DND-41 (cell line): ENCODE data around the gene PGBD1.

Experiments
- ATAC-seq: fragments of 200-7000 bp; cut with Tn5 transposase; 3 replicates; pipeline ENCODE4 v1.9.1; 2021; ENCODE audit warnings: low read depth; ENCODE audit not compliant: insufficient read depth
- DNase-seq: peaks from one replicate; pipeline ENCODE4 v3.0.0-alpha.2; 2020
- H2AFZ ChIP-seq: 2 replicates; pipeline ENCODE4 v1.6.0; 2012; ENCODE audit warnings: low read depth, low read length
- H3K27ac ChIP-seq: 2 replicates; pipeline ENCODE4 v1.5.1; 2012; ENCODE audit warnings: low read length, inconsistent platforms
- H3K27me3 ChIP-seq: fragments of 200-600 bp; sonication (generic); 2 replicates; pipeline ENCODE4 v1.6.0; 2012; ENCODE audit warnings: low read length, mild to moderate bottlenecking, inconsistent platforms; ENCODE audit not compliant: insufficient read depth, poor library complexity
- H3K36me3 ChIP-seq: 2 replicates; pipeline ENCODE4 v1.5.1; 2012; ENCODE audit warnings: low read length, inconsistent platforms; ENCODE audit not compliant: insufficient read depth
- H3K4me1 ChIP-seq: 2 replicates; pipeline ENCODE4 v1.5.1; 2012; ENCODE audit warnings: mild to moderate bottlenecking, low read length; ENCODE audit not compliant: insufficient read depth
- H3K4me2 ChIP-seq: 2 replicates; pipeline ENCODE4 v1.6.0; 2012; ENCODE audit warnings: mild to moderate bottlenecking, moderate library complexity, low read length, inconsistent platforms; ENCODE audit not compliant: insufficient read depth
- H3K4me3 ChIP-seq, 2 experiments: fragments of 200-600 bp in 1 of 2; shearing (Covaris generic) in 1 of 2; 2 replicates each; pipeline ENCODE4 v1.5.1; 2012 to 2016; ENCODE audit warnings: inconsistent platforms in 2 of 2, low read length in 2 of 2, mild to moderate bottlenecking in 2 of 2, low read depth in 1 of 2, moderate library complexity in 1 of 2
- H3K79me2 ChIP-seq: 2 replicates; pipeline ENCODE4 v1.6.0; 2012; ENCODE audit warnings: low read length, inconsistent platforms; ENCODE audit not compliant: insufficient read depth
- H3K9ac ChIP-seq: 2 replicates; pipeline ENCODE4 v1.6.0; 2012; ENCODE audit warnings: low read depth, mild to moderate bottlenecking, inconsistent platforms, low read length, moderate library complexity
- H3K9me3 ChIP-seq: 2 replicates; pipeline ENCODE4 v1.5.1; 2012; ENCODE audit warnings: low read length, moderate library complexity, mild to moderate bottlenecking, inconsistent platforms; ENCODE audit not compliant: insufficient read depth, severe bottlenecking
- H4K20me1 ChIP-seq: 2 replicates; pipeline ENCODE4 v1.6.0; 2012; ENCODE audit warnings: low read length; ENCODE audit not compliant: insufficient read depth
- EZH2 ChIP-seq: IDR thresholded peaks from 3 replicates; pipeline ENCODE4 v1.6.1; 2012; ENCODE audit warnings: borderline replicate concordance, low read depth, mild to moderate bottlenecking, moderate library complexity, low read length, inconsistent platforms; ENCODE audit not compliant: severe bottlenecking
- TF ChIP-seq, protein P1 (sequence below): IDR thresholded peaks from 2 replicates; pipeline ENCODE4 v1.5.1; 2012; ENCODE audit warnings: borderline replicate concordance, low read length, moderate library complexity, mild to moderate bottlenecking; ENCODE audit not compliant: poor library complexity, severe bottlenecking; ENCODE audit errors: extremely low read depth

Gene PGBD1

DNA sequence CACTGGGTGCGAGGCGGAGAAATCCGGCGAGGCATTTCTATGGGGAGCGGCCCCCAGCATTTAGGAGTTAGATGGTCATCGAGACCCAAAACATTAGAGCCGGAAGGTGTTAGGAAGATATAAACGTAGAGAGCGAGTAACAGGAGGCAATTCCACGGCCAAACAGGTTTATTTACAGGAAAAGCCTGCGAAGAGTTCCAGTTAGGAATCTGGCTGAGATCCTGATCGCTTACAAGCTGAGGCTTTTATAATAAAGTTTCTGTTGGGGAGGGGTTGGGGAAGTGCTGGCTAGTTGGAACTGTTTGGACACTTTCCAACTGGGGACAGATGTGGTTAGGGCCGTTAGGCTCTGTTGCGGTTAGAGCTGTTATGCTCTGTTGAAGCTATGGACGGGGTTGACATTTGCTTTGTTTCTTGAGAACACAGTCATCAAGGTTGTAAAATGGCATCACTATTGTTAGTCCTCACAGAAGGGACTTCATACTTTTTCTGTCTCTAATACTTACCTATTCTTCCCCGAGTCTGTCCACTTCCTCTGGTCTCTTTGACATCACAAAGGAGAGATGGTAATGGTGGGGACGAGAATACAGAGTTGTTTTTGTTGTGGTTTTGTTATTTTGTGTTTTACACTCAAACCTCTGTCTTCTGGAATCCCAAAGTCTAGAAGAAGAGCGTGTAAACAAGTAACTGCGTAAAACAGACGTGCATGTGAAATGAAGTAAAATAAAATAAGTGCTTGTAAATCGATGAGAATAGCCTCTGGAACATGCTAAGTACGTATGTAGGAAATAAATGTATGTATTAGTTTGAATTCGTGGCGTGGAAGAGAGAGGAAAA, 55.1 kb downstream of the PGBD1 start:
- Histone ChIP-seq H2AFZ (peak overlapping the region; percentile 89), H3K4me1 (peaks cover 42% of the 10 kb centered on the region), H4K20me1 (no peaks in the 10 kb centered on the region), H3K27ac (peak overlapping the region; percentile 90), H3K9ac (peak overlapping the region; percentile 88), H3K27me3 (no peaks in the 10 kb centered on the region), H3K4me3 (peak overlapping the region; percentile 59 to 79), H3K9me3 (peaks cover 7% of the 10 kb centered on the region), H3K36me3 (no peaks in the 10 kb centered on the region), H3K4me2 (peak overlapping the region; percentile 68), H3K79me2 (no peaks in the 10 kb centered on the region)
- ATAC-seq (peak; percentile 47), DNase-seq (peak; percentile 61)
- TF ChIP-seq, protein P1, sequence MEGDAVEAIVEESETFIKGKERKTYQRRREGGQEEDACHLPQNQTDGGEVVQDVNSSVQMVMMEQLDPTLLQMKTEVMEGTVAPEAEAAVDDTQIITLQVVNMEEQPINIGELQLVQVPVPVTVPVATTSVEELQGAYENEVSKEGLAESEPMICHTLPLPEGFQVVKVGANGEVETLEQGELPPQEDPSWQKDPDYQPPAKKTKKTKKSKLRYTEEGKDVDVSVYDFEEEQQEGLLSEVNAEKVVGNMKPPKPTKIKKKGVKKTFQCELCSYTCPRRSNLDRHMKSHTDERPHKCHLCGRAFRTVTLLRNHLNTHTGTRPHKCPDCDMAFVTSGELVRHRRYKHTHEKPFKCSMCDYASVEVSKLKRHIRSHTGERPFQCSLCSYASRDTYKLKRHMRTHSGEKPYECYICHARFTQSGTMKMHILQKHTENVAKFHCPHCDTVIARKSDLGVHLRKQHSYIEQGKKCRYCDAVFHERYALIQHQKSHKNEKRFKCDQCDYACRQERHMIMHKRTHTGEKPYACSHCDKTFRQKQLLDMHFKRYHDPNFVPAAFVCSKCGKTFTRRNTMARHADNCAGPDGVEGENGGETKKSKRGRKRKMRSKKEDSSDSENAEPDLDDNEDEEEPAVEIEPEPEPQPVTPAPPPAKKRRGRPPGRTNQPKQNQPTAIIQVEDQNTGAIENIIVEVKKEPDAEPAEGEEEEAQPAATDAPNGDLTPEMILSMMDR = no peak
- TF ChIP-seq EZH2 = no peak

DNA sequence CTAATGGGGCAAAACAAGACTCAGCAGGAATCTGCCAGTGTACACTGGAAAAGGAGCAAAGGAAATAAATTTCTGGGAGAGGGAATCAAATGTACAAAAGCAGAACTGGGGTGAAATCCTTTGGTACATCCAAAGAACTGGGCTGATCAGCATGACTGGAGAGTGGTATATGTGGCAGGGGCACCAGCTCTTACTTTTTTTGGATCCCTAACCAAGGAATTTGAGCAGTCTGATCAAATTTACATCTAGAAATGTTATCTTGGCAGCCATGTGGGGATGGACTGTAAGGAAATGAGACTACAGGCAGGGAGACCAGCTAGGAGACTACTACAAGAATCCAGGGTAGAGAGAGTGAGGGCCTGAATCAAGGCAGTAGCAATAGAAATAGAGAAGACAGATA, 55.7 kb downstream of the PGBD1 start:
- Histone ChIP-seq H4K20me1 (no peaks in the 10 kb centered on the region), H3K4me1 (peaks cover 42% of the 10 kb centered on the region), H3K9ac (peak overlapping the region; percentile 88), H3K27me3 (no peaks in the 10 kb centered on the region), H3K79me2 (no peaks in the 10 kb centered on the region), H2AFZ (peak overlapping the region; percentile 89; the same call in 1 of the 2 replicates), H3K36me3 (no peaks in the 10 kb centered on the region), H3K27ac (peak overlapping the region; percentile 90), H3K4me3 (peak overlapping the region in 1 of 2 experiments; percentile 79; a peak in 2 of 4 replicates), H3K9me3 (peaks cover 7% of the 10 kb centered on the region), H3K4me2 (peak overlapping the region; percentile 68)
- ATAC-seq (no peak), DNase-seq (no peak)
- TF ChIP-seq, protein P1 = no peak

DNA sequence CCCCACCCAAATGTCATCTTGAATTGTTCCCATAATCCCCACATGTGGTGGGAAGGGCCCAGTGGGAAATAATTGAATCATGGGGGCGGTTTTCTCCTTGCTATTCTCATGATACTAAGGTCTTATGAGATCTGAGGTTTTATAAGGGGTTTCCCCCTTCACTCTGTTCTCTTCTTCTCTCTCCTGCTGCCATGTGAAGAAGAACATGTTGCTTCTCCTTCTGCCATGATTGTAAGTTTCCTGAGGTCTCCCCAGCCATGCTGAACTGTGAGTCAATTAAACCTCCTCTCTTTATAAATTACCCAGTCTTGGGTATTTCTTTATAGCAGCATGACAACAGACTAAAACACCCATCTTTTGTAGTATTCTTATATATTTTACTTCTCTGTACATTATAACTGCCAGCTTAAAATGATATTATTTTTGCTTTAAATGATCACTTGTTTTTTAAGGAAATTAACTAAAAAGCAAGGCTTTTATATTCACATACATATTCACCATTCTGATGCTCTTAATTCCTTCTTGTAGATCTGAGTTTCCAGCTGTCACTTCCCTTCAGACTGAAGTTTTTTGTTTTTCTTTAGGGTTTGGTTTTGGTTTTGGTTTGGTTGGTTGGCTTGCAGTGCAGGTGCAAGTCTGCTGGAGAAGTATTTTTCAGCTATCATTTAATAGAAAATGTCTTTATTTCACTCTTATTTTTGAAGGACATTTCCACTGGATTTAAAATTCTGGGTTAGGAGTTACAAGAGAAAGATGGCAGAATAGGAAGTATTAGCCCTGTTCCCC, 59.1 kb downstream of the PGBD1 start:
- TF ChIP-seq EZH2 = no peak
- TF ChIP-seq, protein P1 = no peak
- Histone ChIP-seq H3K9me3 (peaks cover 7% of the 10 kb centered on the region), H3K79me2 (no peaks in the 10 kb centered on the region), H3K4me1 (peaks cover 30% of the 10 kb centered on the region), H3K9ac (no peak overlapping the region), H4K20me1 (no peaks in the 10 kb centered on the region), H2AFZ (no peak overlapping the region), H3K4me3 (no peak overlapping the region), H3K27me3 (peaks cover 3% of the 10 kb centered on the region), H3K27ac (no peak overlapping the region), H3K36me3 (no peaks in the 10 kb centered on the region), H3K4me2 (peak overlapping the region; percentile 38; the same call in 1 of the 2 replicates)
- ATAC-seq (no peak), DNase-seq (no peak)
